Astrocyte (in vitro differentiated cells and primary cell): ENCODE data around the gene EXOSC1.
"Not testable (repeated sequence)": the region's sequence is repeated elsewhere in the genome, so short reads cannot be mapped to it uniquely, and the experiment has no call there.

Experiments
- EZH2 ChIP-seq: IDR thresholded peaks from 2 replicates; pipeline ENCODE4 v1.6.1; 2012; ENCODE audit warnings: mild to moderate bottlenecking, low read length, inconsistent platforms; ENCODE audit not compliant: insufficient read depth
- TF ChIP-seq, protein P1 (sequence below): IDR thresholded peaks from 2 replicates; pipeline ENCODE4 v1.5.1; 2011; ENCODE audit warnings: low read depth, mild to moderate bottlenecking, inconsistent platforms, low read length, moderate library complexity; ENCODE audit not compliant: insufficient read depth

GRCh38 chr10:97423757-97424098, 22.1 kb downstream of the EXOSC1 start:
- TF ChIP-seq, protein P1, sequence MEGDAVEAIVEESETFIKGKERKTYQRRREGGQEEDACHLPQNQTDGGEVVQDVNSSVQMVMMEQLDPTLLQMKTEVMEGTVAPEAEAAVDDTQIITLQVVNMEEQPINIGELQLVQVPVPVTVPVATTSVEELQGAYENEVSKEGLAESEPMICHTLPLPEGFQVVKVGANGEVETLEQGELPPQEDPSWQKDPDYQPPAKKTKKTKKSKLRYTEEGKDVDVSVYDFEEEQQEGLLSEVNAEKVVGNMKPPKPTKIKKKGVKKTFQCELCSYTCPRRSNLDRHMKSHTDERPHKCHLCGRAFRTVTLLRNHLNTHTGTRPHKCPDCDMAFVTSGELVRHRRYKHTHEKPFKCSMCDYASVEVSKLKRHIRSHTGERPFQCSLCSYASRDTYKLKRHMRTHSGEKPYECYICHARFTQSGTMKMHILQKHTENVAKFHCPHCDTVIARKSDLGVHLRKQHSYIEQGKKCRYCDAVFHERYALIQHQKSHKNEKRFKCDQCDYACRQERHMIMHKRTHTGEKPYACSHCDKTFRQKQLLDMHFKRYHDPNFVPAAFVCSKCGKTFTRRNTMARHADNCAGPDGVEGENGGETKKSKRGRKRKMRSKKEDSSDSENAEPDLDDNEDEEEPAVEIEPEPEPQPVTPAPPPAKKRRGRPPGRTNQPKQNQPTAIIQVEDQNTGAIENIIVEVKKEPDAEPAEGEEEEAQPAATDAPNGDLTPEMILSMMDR = not testable (repeated sequence)
- TF ChIP-seq EZH2 = not testable (repeated sequence)
